ENCODE measurements around the gene PRKAR2B. TPM values are rescaled to one million over a fixed set of nuclear protein-coding genes. Genes with fewer than 3 reads are reported as not detected.

The PRKAR2B gene
- total and polyA plus RNA-seq, 2 donors (not counting 1 experiment from before 2014, with no cell fraction given): 0.07 to 0.81 TPM

DNA sequence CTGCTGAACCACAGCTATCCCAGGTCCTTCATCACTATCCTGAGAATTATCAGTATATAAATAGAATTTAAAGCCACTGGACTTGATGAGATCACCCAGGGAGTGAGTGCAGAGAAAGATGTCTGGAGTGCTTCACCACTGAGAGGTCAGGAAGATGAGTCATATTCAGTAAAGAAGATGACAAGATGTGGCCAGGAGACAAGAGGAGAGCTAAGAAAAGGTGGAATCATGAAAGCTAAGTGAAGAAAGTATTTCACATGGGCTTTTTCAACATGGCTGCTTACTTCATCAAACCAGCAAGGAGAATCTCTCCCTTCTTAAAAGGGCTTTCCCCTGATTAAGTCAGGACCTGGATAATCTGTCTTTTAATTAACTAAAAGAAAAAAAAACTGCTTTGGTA is 9.1 kb upstream of the PRKAR2B start:
- no peak overlapping the region for H3K27ac Mint-ChIP-seq

GRCh38 chr7:107036535-107036934 is 8.0 kb upstream of the PRKAR2B start:
- ATAC-seq (ENCODE audit: low read depth): no peak
- TF ChIP-seq EZH2 (IDR thresholded peaks at IDR 0.05; ENCODE audit: borderline replicate concordance, insufficient read depth, low read depth, low read length, poor library complexity, severe bottlenecking) (no peak), CTCF (IDR thresholded peaks at IDR 0.05) (no peak)
- CTCF ChIA-PET: interaction anchor here (1.2 kb wide), 1 partner anchor 16 kb away, joined by 3 read pairs; no protein-coding TSS in a partner anchor

More for the DNA sequence above, 9.1 kb upstream of the PRKAR2B start:
- ChIA-PET CTCF (interaction anchor here (0.7 kb wide), 1 partner anchor 11 kb away, joined by 3 read pairs; no protein-coding TSS in a partner anchor), POLR2A (no interaction called here)
- Histone ChIP-seq H3K27me3 (replicated peaks in 1 of 4; ENCODE audit: control extremely low read depth in 1 of 4, control insufficient read depth in 3 of 4, insufficient read depth in 4 of 4, low read length in 3 of 4) (no peaks in the 10 kb centered on the region), H3K9me3 (ENCODE audit: control extremely low read depth in 1 of 3, control insufficient read depth in 2 of 3, insufficient read depth in 1 of 3, low read length in 2 of 3) (peaks cover 0 to 4% (median 0%) of the 10 kb centered on the region in 3 donors), H2AFZ (ENCODE audit: insufficient read depth, low read depth, low read length, poor library complexity, severe bottlenecking) (no peak overlapping the region), H3K4me3 (ENCODE audit: control extremely low read depth in 1 of 5, extremely low read depth in 1 of 5, insufficient read depth in 1 of 5, low read depth in 2 of 5, low read length in 4 of 5) (no peak overlapping the region), H3K79me2 (ENCODE audit: control insufficient read depth, insufficient read depth, low read length) (no peaks in the 10 kb centered on the region), H3K4me2 (replicated peaks; ENCODE audit: low read depth, low read length, poor library complexity, severe bottlenecking) (no peak overlapping the region), H3K27ac (ENCODE audit: low read length in 2 of 2) (no peak overlapping the region), H3K36me3 (replicated peaks in 1 of 2; ENCODE audit: control extremely low read depth in 1 of 2, control insufficient read depth in 1 of 2, extremely low read depth in 1 of 2, insufficient read depth in 2 of 2, low read length in 1 of 2) (no peaks in the 10 kb centered on the region), H4K20me1 (ENCODE audit: control insufficient read depth, insufficient read depth, low read length, poor library complexity, severe bottlenecking) (no peaks in the 10 kb centered on the region), H3K9ac (ENCODE audit: low read length) (no peak overlapping the region), H3K4me1 (ENCODE audit: control insufficient read depth in 2 of 2, insufficient read depth in 2 of 2, low read length in 2 of 2) (no peaks in the 10 kb centered on the region)
- H3K4me1 Mint-ChIP-seq: no peaks in the 10 kb centered on the region
- DNase-seq: no peak
- no peak for TF ChIP-seq EZH2 (IDR thresholded peaks at IDR 0.05; ENCODE audit: borderline replicate concordance, insufficient read depth, low read depth, low read length, poor library complexity, severe bottlenecking)
- TF ChIP-seq CTCF (IDR thresholded peaks at IDR 0.05): no peak
- no peak overlapping the region for H3K4me3 Mint-ChIP-seq
- no peaks in the 10 kb centered on the region for H3K27me3 Mint-ChIP-seq
- ATAC-seq (ENCODE audit: low read depth): no peak
- intact Hi-C loops (cut with micrococcal nuclease): no loop called here
- H3K9me3 Mint-ChIP-seq (ENCODE audit: insufficient read depth): peaks cover 6% of the 10 kb centered on the region

More at GRCh38 chr7:107036535-107036934, 8.0 kb upstream of the PRKAR2B start:
- H3K27me3 Mint-ChIP-seq: no peaks in the 10 kb centered on the region
- intact Hi-C loops (cut with micrococcal nuclease): no loop called here
- Histone ChIP-seq H3K4me1 (ENCODE audit: control insufficient read depth in 2 of 2, insufficient read depth in 2 of 2, low read length in 2 of 2) (no peaks in the 10 kb centered on the region), H3K4me2 (replicated peaks; ENCODE audit: low read depth, low read length, poor library complexity, severe bottlenecking) (no peak overlapping the region), H3K4me3 (ENCODE audit: control extremely low read depth in 1 of 5, extremely low read depth in 1 of 5, insufficient read depth in 1 of 5, low read depth in 2 of 5, low read length in 4 of 5) (no peak overlapping the region), H3K36me3 (replicated peaks in 1 of 2; ENCODE audit: control extremely low read depth in 1 of 2, control insufficient read depth in 1 of 2, extremely low read depth in 1 of 2, insufficient read depth in 2 of 2, low read length in 1 of 2) (no peaks in the 10 kb centered on the region), H3K9me3 (ENCODE audit: control extremely low read depth in 1 of 3, control insufficient read depth in 2 of 3, insufficient read depth in 1 of 3, low read length in 2 of 3) (peaks cover 0 to 4% (median 0%) of the 10 kb centered on the region in 3 donors), H3K27me3 (replicated peaks in 1 of 4; ENCODE audit: control extremely low read depth in 1 of 4, control insufficient read depth in 3 of 4, insufficient read depth in 4 of 4, low read length in 3 of 4) (no peaks in the 10 kb centered on the region), H4K20me1 (ENCODE audit: control insufficient read depth, insufficient read depth, low read length, poor library complexity, severe bottlenecking) (no peaks in the 10 kb centered on the region), H3K9ac (ENCODE audit: low read length) (no peak overlapping the region), H3K79me2 (ENCODE audit: control insufficient read depth, insufficient read depth, low read length) (no peaks in the 10 kb centered on the region), H3K27ac (ENCODE audit: low read length in 2 of 2) (no peak overlapping the region), H2AFZ (ENCODE audit: insufficient read depth, low read depth, low read length, poor library complexity, severe bottlenecking) (no peak overlapping the region)
- H3K27ac Mint-ChIP-seq: no peak overlapping the region
- H3K4me3 Mint-ChIP-seq: no peak overlapping the region
- POLR2A ChIA-PET: no interaction called here
- no peak for DNase-seq
- no CpG with 5 or more reads among the region's 4 CpGs for WGBS (ENCODE audit: insufficient coverage)
- H3K9me3 Mint-ChIP-seq (ENCODE audit: insufficient read depth): peaks cover 6% of the 10 kb centered on the region
- H3K4me1 Mint-ChIP-seq: no peaks in the 10 kb centered on the region
